RKO (cell line): ENCODE measurements around the gene HS2ST1.

Experiments used
- DNase-seq: peaks from one replicate; pipeline ENCODE4 v3.0.0-alpha.2; 2016; ENCODE audit warnings: low spot score

The HS2ST1 gene

DNA sequence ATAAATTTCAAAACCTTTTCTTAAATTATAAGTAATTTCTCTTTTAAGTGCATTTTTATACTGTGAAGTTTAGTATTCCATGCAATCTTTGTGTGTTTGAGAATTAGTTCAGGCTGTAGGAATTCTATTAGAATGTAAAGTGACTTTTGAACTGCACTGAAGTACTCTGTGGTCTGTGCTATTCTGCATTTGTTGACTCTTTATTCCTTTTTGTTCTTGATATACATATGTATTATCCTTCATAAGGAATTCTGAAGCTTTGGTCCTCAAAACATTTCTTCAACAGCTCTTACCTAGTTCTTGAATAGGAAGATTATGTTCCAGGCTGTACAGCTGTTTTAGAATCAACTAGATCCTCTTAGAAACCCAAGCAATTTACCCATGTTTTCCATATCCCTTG, 158.0 kb downstream of the HS2ST1 start:
- no peak for DNase-seq

GRCh38 chr1:87072904-87073303, 158.5 kb downstream of the HS2ST1 start:
- DNase-seq = no peak

- DNase-seq = no peak
These were observed 159.8 kb downstream of the HS2ST1 start for GRCh38 chr1:87074001-87074795.

- DNase-seq = no peak
These were observed 163.7 kb downstream of the HS2ST1 start for GRCh38 chr1:87077959-87078639.

DNA sequence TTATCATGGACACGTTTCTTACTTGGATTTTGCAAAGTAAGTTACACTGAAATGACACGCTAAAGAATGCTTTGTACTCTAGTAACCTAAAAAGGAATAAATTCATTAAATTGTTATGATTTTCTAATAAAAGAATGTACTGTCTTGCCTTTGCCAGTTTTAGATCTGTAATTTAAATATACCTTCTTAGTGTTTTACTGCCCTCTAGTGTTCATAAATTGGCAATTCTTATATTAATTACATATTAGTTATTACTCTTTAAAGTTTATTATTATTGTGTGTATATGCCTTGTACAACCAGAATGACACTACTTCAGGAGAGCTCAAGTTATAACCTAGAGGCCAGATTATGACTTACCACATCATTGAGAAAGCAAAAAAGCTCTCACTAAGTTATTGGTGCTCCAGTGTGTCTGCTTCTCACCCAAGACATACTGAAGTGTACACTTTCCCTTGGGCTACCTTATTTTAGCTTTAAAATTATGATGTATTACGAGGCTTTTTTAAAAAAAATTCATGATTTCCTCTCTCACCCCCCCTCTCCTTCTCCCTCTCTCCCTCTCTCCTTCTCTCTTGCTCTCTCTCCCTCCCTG, 169.9 kb downstream of the HS2ST1 start:
- DNase-seq = peak; percentile 68

DNA sequence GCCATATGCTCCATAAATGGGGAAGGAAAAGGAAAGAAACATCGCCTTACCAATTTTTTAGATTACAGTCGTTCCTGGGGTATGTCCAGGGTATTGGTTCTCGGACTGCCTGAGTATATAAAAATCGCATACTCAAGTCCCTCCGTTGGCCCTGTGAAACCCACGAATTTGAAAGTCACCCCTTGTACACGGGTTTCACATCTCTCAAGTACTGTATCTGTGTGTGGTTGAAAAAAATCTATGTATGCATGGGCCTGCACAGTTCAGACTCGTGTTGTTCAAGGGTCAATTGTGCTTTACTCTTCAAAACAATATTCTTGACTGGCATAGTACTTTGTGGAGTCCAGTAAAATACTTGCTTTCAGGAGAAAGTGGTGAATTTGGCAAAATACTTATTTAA, 171.7 kb downstream of the HS2ST1 start:
- DNase-seq = no peak

DNA sequence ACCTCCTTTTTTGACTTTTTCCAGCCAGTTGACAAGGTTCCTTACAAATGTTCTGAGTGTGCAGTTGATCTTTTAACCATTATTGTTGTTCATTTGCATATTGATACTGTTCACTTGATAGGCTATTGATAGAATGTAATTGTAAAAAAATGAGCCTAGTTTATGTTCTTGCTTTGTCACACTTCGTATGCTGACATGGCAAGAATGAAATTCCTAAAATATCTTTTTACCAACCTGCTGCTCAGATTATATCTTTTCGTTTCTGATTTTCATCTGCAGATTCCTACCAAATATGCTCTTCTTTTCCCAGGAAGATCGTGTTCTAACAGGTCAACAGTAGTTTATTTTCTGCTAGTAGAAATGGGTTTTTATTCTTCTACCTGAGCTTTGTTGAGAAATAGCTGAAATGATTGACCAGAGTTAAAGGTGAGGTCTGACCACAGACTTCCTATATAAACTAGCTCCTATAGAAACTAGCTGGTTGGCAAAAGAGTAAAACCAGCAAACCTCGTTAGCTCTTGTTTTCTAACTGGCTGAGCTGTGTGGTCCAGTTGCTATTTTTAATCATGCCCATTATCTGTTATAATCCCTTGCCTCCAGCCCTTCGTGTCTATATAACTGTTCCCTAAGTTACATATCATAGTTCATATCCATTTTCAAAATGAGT, 174.8 kb downstream of the HS2ST1 start:
- no peak for DNase-seq

DNA sequence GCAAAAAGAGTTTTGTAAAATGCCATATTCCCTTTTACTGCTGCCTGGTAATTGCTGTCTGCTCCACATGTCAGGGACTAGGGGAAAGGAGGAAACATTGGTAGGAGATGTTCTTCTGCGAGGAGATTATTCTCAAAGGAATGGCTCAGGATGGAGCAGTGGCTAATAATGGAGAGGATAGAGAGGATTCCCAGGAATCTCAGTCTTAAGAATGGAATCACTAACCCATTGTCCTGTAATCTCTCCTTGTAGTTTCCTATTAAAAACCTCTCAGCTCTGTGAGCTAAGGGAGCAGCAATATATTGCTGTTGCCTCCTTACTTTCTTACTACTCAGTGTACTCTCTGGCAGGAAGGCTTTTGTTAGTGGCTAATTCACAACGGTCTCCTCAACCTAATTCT, 175.4 kb downstream of the HS2ST1 start:
- no peak for DNase-seq

- DNase-seq = no peak
These were observed 177.0 kb downstream of the HS2ST1 start for GRCh38 chr1:87091425-87091824.

DNA sequence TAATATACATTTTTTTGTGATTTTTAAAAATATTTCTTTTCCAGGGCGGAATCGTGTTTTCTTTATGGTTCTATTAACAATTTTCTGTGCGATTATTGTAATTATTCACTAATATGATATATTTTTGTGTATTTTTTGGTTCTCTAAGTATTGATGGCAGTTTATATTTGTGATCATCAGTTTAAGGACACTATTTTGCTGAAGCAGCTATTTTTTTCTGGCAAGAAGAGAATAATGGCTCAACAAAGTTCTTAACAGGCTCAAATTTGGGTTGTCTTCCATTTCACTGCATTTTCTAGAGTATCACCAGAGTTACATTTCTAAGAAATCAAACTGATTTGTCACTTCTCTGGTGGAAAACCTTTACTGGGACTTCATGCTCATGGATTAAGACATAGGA, 178.4 kb downstream of the HS2ST1 start:
- no peak for DNase-seq

GRCh38 chr1:87093286-87093685, 178.9 kb downstream of the HS2ST1 start:
- DNase-seq = no peak

GRCh38 chr1:87094238-87094637, 179.8 kb downstream of the HS2ST1 start:
- DNase-seq = no peak

DNA sequence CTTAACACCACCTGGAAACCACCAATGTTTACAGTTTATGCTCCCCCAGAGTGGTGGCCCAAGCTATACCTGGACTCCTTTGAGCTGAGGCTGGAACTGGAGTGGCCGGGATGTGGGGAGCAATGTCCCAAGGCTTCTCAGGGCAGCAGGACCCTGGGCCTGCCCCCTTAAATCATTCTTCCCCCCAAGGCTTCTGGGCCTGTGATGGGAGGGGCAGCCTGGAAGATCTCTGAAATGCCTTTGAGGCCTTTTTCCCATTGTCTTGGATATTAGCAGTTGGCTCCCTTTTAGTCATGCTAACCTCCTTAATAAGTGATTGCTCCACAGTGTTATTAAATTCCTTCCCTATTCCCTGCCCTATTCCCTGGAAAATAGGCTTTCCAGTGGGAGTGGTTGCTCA, 185.8 kb downstream of the HS2ST1 start:
- no peak for DNase-seq

- no peak for DNase-seq
These were observed 188.6 kb downstream of the HS2ST1 start for GRCh38 chr1:87103074-87103473.

DNA sequence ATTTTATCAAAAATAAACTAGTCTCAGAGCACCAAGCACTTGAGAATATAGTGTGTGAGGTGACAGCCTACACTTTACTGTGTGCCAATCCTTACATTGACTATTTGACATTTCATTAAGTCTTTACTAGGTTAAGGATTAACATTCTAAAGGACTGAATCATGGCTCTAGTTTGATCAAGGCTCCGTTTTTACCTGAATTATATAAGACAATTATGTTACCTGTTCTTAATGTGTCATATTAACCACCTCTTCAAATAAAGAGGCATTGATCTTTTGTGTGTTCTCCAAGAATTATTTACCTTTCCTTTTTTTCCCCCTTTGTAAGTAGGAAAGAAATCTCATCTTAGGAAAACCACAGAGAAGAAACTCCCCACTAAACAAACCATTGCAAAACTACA, 189.7 kb downstream of the HS2ST1 start:
- no peak for DNase-seq

DNA sequence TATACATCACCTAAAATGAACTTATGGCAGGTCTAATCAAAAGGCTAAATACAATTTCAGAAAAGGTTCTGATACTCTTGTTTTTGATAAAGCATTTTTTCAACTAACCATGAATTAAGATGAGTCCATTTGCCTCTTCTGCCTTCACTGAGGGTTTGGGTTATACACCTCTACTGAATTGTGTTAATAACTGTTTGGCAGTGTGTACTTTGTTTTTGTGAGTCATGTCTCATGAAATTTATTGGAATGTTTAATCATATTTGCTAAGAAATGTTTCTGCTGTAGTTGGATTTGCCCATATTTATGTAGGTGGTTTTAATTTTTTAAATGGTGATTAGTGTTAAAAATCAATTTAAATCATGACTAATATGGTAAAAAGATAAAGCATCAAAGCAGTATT, 190.5 kb downstream of the HS2ST1 start:
- DNase-seq = no peak

DNA sequence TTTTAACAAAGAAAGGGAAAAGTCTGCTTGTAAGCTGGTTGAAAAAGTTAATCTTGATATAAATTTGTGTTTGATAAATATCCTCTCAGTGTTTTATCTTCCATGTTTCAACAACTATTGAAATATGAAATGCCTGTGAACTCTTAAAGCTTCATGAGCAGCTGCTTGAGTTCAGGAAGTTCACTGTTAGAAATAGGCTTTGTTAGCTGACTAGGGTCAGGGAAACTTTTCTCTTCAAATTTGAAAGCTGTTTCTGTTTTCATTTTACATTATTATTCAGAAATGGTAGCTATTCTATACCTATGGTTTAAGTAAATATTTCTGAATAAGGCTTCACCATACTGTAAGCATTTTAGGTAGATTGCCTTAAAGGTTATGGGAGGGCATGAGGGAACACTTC, 191.7 kb downstream of the HS2ST1 start:
- DNase-seq = no peak

DNA sequence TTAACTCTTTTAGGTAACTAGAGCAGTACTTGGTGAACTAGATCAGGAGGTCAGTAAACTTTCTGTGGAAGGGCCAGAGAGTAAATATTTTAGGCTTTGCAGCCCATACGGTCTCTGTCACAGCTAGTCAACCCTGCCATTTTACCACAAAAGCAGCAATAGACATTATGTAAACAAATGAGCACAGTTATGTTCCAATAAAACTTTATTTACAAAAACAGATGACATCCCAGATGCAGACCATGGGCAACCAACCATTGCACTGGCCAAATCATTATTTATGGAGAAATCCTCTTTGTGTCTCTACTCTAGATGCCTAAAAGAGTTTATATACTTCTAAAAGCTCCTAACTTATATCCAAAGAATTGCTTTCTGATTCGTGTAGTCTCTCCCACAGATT, 192.4 kb downstream of the HS2ST1 start:
- no peak for DNase-seq

- DNase-seq = no peak
These were observed 193.8 kb downstream of the HS2ST1 start for GRCh38 chr1:87108228-87108627.

DNA sequence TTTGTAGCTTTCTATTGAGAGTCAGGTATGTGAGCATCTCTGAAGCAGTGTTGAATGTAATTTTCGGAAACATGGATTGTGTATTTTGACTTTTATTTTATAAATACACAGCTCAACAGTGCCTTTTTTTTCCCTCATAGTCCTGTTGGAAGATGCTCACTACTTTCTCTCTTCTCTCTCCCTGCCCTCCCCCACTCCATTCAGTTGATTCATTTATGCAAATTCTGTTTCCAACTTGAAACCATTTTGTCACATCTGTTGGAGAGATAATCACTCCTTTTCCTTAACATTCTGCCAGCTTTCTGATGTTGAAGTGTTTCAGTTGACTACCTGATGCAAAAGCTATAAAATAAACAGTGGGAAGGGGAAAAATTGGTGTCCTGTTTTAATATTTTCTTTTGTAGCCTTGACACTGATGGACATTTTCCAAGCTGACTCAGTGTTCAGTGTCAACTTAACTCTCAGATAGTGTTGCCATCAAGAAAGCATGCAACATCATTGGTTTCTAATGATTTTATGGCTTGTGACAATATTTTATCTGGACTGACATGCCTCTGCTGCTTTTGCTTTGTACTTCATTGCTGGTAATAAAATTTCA, 194.5 kb downstream of the HS2ST1 start:
- DNase-seq = no peak

DNA sequence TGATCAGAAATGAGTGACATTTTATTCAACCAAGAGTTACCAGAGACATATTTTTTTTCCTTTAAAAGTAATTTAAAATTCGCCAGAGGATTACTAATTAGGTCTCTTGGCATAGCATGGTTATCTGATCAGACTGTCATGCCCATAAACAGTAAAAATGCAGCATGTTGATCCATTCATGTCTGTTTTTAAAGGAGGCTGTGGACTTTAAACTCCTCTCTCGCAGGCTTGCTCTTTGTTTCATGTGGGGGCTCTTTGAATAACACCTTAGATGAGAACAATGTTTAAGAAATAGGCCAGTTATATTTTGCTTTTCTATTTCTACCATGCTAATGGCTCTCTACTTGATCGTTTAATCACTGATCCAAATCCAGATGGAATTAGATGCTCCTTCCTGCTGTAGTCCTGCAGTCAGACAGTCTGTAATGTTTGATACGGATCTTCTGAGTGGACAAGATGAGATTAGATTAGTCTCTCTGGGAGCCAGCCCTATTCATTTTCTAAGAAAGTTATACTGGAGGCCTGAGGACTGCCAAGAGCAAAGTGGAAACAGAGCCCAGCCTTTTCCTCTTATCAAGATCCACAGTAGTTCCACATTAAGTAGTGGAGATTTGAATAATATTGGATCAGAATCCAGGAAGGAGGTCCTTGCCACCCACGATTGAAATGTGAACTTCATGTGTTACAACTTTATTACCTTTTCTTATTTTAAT, 197.4 kb downstream of the HS2ST1 start:
- no peak for DNase-seq

- no peak for DNase-seq
These were observed 198.9 kb downstream of the HS2ST1 start for GRCh38 chr1:87113313-87113712.
